ENCODE measurements around the gene ATXN1.

- TF ChIP-seq CTCF (IDR thresholded peaks at IDR 0.05): no peak
- TF ChIP-seq TEAD4 (CRISPR knock-in tag; IDR thresholded peaks at IDR 0.05): no peak
- no peak for TF ChIP-seq NFYB (CRISPR knock-in tag; conservative IDR thresholded peaks at IDR 0.05; ENCODE audit: low read depth)
- TF ChIP-seq MAX (CRISPR knock-in tag; IDR thresholded peaks at IDR 0.05): no peak
- no peak for TF ChIP-seq CREM (CRISPR knock-in tag; IDR thresholded peaks at IDR 0.05)
- TF ChIP-seq FOXP1 (CRISPR knock-in tag; IDR thresholded peaks at IDR 0.05; ENCODE audit: borderline replicate concordance): no peak
- TF ChIP-seq FOXJ3 (CRISPR knock-in tag; IDR thresholded peaks at IDR 0.05; ENCODE audit: borderline replicate concordance): no peak
Measured at GRCh38 chr6:16793828-16794412, 32.7 kb upstream of the ATXN1 start.

Measured in WTC11 (cell line).